ENCODE data around the gene KDM5D. TPM values are rescaled to one million over a fixed set of nuclear protein-coding genes. Genes with fewer than 3 reads are reported as not detected.

The KDM5D gene
- polyA plus RNA-seq, 2 donors: 24.9 TPM; not detected in 1

DNA sequence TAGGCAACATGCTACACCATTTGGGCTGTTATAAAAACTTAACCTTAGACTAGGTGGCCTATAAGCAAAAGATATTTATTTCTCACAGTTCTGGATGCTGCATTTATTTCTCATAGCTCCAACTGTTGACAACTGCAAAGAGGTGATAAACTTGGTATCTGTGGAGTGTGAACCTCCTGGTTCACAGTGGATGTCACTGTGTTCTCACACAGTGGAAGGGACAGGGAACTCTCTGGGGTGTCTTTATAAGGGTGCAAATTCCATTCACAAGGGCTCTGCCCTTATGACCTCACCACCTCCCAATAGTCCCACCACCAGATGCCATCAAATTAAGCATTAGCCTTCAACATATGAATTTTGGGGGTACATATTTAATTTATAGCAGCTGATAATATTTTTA, 46.0 kb downstream of the KDM5D start:
- H3K27me3 ChIP-seq (ENCODE audit: control insufficient read depth in 1 of 2, insufficient read depth in 2 of 2, low read length in 2 of 2): no peaks in the 10 kb centered on the region
- H3K4me1 ChIP-seq (ENCODE audit: control insufficient read depth in 2 of 2, insufficient read depth in 2 of 2, low read length in 1 of 2): no peaks in the 10 kb centered on the region
- H3K36me3 ChIP-seq (ENCODE audit: control insufficient read depth in 2 of 2, insufficient read depth in 2 of 2, low read length in 1 of 2): peaks cover 0 to 6% of the 10 kb centered on the region in 2 donors
- H3K4me3 ChIP-seq (ENCODE audit: low read depth in 1 of 2, low read length in 2 of 2): no peak overlapping the region
- peaks cover 0 to 3% of the 10 kb centered on the region in 2 donors for H3K9me3 ChIP-seq (ENCODE audit: control insufficient read depth in 2 of 2, insufficient read depth in 1 of 2, low read depth in 1 of 2, low read length in 1 of 2)
- no peak overlapping the region for H3K27ac ChIP-seq (ENCODE audit: low read depth in 2 of 2, low read length in 1 of 2)

DNA sequence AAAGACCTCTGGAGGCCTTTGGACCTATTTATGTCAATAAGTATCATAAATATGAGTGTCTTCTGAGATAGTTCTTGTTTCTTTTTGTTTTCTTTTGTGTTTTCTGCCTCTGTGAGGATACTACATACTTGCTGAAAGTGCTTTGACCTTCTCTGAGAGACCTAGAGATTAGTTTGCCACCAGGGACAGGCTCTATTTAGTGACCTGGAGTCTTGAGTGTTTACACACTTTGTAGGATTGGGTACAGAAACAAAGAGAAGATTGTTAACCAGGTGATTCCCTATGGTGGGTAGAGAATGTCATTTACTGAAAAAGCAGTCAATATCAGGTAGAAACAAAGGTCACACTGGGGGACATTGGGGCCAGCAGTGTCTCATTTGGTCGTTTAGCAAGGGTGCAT, 63.7 kb downstream of the KDM5D start:
- WGBS, 2 donors: 0% methylated on average over 1 of the region's 1 CpG; no CpG with 5 or more reads in 1 of the 2 donors
- no peaks in the 10 kb centered on the region for H3K27me3 ChIP-seq (ENCODE audit: control insufficient read depth in 1 of 2, insufficient read depth in 2 of 2, low read length in 2 of 2)
- H3K27ac ChIP-seq (ENCODE audit: low read depth in 2 of 2, low read length in 1 of 2): no peak overlapping the region
- no peaks in the 10 kb centered on the region for H3K36me3 ChIP-seq (ENCODE audit: control insufficient read depth in 2 of 2, insufficient read depth in 2 of 2, low read length in 1 of 2)
- no peaks in the 10 kb centered on the region for H3K9me3 ChIP-seq (ENCODE audit: control insufficient read depth in 2 of 2, insufficient read depth in 1 of 2, low read depth in 1 of 2, low read length in 1 of 2)
- H3K4me1 ChIP-seq (ENCODE audit: control insufficient read depth in 2 of 2, insufficient read depth in 2 of 2, low read length in 1 of 2): no peaks in the 10 kb centered on the region
- no peak overlapping the region for H3K4me3 ChIP-seq (ENCODE audit: low read depth in 1 of 2, low read length in 2 of 2)

Data from esophagus (tissue), 2 donors.